GM12864 (cell line): Measurements from ENCODE around the gene UBE2L3.
"Not testable (repeated sequence)": the region's sequence is repeated elsewhere in the genome, so short reads cannot be mapped to it uniquely, and the experiment has no call there.

Experiments
- DNase-seq: peaks from one replicate; pipeline ENCODE4 v3.0.0-alpha.2; 2011; ENCODE audit warnings: low read depth
- H3K4me3 ChIP-seq: 2 replicates; pipeline ENCODE4 v1.5.1; 2011; ENCODE audit warnings: mild to moderate bottlenecking, low read depth, low read length, control low read depth
- TF ChIP-seq, protein P1 (sequence below): IDR thresholded peaks from 2 replicates; pipeline ENCODE4 v1.5.1; 2011; ENCODE audit warnings: low read depth, mild to moderate bottlenecking, moderate library complexity, low read length, control low read depth, inconsistent platforms; ENCODE audit errors: missing control alignments

The UBE2L3 gene

DNA sequence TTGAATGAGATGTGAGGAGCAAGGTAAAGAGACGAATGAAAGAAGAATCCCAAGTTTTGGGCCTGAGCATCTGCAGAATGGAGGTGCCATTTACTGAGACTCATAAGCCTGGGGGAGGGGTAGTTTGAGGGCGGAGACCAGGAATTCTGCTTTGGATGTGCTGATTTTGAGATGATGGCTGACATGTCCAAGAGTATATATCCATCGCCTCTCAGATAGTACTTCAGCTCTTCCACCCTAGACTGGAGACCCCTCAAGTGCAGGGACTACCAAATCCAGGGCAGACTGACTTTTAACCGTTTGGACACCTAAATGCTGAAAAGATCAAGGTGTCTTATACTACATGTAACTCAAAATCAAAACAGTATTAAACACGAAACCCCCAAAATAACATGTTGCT is 73.3 kb downstream of the UBE2L3 start:
- TF ChIP-seq, protein P1, sequence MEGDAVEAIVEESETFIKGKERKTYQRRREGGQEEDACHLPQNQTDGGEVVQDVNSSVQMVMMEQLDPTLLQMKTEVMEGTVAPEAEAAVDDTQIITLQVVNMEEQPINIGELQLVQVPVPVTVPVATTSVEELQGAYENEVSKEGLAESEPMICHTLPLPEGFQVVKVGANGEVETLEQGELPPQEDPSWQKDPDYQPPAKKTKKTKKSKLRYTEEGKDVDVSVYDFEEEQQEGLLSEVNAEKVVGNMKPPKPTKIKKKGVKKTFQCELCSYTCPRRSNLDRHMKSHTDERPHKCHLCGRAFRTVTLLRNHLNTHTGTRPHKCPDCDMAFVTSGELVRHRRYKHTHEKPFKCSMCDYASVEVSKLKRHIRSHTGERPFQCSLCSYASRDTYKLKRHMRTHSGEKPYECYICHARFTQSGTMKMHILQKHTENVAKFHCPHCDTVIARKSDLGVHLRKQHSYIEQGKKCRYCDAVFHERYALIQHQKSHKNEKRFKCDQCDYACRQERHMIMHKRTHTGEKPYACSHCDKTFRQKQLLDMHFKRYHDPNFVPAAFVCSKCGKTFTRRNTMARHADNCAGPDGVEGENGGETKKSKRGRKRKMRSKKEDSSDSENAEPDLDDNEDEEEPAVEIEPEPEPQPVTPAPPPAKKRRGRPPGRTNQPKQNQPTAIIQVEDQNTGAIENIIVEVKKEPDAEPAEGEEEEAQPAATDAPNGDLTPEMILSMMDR: no peak
- DNase-seq: no peak
- H3K4me3 ChIP-seq: no peak overlapping the region; the same call in 1 of the 2 replicates

DNA sequence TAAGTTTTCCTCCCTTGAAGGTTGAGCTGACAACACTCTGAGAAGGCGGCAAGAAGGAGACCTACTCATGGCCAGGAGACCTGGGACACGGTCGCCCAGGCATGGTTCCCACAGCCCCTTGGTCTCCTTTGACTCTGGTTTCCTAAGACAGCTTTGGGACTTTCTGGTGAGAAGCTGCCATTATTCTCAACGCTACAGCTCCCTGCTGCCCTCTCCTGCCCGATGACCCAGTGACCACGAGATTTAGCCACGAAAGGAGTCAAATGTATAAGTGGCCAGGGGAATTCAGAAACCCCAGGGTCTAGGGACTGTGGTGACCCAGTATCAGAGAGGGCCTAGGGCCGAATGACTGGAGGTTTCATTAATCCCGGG is 73.9 kb downstream of the UBE2L3 start:
- TF ChIP-seq, protein P1: peak; percentile 15
- no peak for DNase-seq
- H3K4me3 ChIP-seq: peak overlapping the region; percentile 66

DNA sequence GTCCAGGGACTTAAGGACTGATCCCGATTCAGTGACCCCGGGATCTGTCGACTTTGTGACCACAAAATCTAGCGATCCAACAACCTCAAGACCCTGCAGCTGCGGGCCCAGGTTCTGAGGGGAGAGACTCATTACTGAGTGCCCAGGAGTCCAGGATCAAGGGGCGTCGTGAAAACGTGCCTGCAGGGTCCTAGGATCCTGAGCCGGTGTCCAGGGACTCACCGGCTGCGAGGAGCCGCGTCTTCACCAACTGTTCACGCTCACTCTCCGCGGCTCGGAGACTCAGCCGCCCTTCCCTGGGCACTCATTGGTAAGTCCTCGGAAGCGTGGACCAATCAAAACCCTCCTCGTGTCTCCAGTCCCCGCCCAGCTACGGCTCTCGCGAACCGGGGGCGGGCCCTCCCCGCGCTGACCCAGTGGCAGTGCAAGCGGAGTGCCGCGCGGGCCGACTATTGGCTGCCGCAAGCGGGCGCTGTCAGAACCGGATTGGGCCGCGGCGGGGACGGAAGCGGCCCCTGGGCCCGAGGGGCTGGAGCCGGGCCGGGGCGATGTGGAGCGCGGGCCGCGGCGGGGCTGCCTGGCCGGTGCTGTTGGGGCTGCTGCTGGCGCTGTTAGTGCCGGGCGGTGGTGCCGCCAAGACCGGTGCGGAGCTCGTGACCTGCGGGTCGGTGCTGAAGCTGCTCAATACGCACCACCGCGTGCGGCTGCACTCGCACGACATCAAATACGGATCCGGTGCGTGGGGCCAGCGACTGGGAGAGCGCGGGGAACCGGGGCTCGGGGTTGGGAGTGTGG is 74.5 kb downstream of the UBE2L3 start, which contains the start of gene SDF2L1:
TSS of gene SDF2L1 (plus strand) at position 514 of the 795 bp plus-strand sequence. CDS start at position 549, 35 bp downstream.
- TF ChIP-seq, protein P1: no peak
- H3K4me3 ChIP-seq: peak within 1 kb of the TSS; percentile 78

DNA sequence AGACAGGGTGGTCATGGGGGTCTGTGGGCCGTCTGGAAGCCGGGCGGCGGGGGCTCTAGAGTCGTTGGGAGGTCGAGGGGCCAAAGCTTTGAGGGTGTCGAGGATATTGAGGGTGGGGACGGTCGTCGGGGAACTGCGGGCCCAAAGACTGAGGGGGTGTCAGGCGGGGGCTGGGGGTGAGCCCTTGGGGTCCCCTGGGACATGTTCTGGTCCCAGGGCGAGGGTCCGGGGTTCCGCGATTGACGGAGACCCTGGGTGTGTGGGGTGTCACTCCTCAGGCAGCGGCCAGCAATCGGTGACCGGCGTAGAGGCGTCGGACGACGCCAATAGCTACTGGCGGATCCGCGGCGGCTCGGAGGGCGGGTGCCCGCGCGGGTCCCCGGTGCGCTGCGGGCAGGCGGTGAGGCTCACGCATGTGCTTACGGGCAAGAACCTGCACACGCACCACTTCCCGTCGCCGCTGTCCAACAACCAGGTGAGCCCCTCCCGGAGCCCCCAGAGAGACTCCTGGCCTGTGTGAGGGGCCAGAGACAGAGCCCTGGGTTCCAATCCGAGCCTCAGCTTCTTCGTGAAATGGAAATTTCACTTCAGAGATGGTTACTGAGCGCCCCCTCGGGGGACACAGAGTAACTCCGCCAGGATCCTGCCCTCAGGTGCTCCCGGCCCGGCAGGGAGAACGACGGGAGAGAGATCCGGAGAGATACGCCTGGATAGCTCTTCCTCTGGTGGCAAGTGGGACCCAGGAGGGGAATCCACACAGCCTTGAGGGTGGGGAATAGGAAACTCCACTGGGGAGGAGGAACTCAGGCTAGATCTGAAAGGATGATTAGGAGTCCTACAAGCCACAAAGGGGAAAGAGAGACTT is 75.3 kb downstream of the UBE2L3 start:
- H3K4me3 ChIP-seq: peak overlapping the region; percentile 78
- no peak for DNase-seq

More for the DNA sequence above, 74.5 kb downstream of the UBE2L3 start, which contains the start of gene SDF2L1:
- peak; percentile 94 for DNase-seq

DNA sequence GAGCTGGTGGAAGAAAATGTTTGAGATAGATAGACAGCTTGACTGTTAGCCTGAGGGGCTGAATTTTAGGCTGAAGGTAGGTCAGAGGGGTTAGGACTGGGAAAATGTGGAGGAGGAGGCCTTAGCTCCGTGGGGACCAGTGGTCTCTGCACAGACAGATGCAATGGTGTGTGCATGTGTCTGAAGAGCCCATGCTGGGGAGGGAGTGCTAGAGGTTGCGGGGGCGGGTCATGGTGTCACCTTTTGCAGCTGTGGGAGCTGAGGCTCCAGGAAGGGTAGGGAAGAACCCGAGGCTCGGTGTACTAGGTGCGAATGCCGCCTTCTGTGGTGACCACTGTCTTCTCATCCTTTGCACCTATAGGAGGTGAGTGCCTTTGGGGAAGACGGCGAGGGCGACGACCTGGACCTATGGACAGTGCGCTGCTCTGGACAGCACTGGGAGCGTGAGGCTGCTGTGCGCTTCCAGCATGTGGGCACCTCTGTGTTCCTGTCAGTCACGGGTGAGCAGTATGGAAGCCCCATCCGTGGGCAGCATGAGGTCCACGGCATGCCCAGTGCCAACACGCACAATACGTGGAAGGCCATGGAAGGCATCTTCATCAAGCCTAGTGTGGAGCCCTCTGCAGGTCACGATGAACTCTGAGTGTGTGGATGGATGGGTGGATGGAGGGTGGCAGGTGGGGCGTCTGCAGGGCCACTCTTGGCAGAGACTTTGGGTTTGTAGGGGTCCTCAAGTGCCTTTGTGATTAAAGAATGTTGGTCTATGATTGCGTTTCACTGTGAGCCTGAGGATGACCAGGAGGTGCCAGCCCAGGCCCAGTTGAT is 76.2 kb downstream of the UBE2L3 start:
- TF ChIP-seq, protein P1: peak; percentile 43
- H3K4me3 ChIP-seq: peak overlapping the region; percentile 78
- no peak for DNase-seq

More for the DNA sequence above, 75.3 kb downstream of the UBE2L3 start:
- TF ChIP-seq, protein P1: peak; percentile 70

DNA sequence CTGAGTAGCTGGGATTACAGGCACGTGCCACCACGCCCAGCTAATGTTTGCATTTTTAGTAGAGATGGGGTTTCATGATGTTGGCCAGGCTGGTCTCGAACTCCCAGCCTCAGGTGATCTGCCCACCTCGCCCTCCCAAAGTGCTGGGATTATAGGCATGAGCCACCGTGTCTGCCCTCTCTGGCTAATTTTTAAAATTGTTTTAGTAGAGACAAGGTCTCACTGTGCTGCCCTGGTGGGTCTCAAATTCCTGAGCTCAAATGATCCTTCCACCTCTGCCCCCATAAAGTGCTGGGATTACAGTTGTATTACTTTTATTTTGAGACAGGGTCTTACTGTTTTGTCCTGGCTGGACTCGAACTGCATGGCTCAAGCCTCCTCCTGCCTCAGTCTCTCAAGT is 78.0 kb downstream of the UBE2L3 start:
- DNase-seq: not testable (repeated sequence)

More for the DNA sequence above, 78.0 kb downstream of the UBE2L3 start:
- H3K4me3 ChIP-seq: not testable (repeated sequence)
